GM12878 (cell line): ENCODE measurements around the gene ZMYM5. TPM values are rescaled to one million over a fixed set of nuclear protein-coding genes. Genes with fewer than 3 reads are reported as not detected.

Experiments used
- BHLHE40 ChIP-seq, 2 experiments: fragments of 450-650 bp in 1 of 2; IDR thresholded peaks; 2 replicates each; pipeline ENCODE4 v1.6.1; 2011 to 2017; ENCODE audit warnings: low read depth in 2 of 2, borderline replicate concordance in 1 of 2, improper control_type of control experiment in 1 of 2, low read length in 1 of 2, mild to moderate bottlenecking in 1 of 2
- KAT2A ChIP-seq: conservative IDR thresholded peaks from 2 replicates; pipeline ENCODE4 v1.6.1; 2011; ENCODE audit warnings: low read depth, low read length; ENCODE audit not compliant: control insufficient read depth
- MEF2B ChIP-seq: fragments of 450-650 bp; IDR thresholded peaks from 2 replicates; pipeline ENCODE4 v1.6.1; 2018; ENCODE audit warnings: mild to moderate bottlenecking, moderate library complexity; ENCODE audit not compliant: partially characterized antibody, poor library complexity, severe bottlenecking
- POLR2A ChIP-seq: IDR thresholded peaks from 2 replicates; pipeline ENCODE4 v1.6.1; 2011; ENCODE audit warnings: low read depth, mild to moderate bottlenecking, low read length
- RFX5 ChIP-seq: IDR thresholded peaks from 2 replicates; pipeline ENCODE4 v1.6.1; 2011; ENCODE audit warnings: low read depth, low read length, improper control_type of control experiment
- YBX1 ChIP-seq: fragments of 450-650 bp; IDR thresholded peaks from 2 replicates; pipeline ENCODE4 v1.6.1; 2016; ENCODE audit warnings: antibody characterized with exemption
- YY1 ChIP-seq: IDR thresholded peaks from 2 replicates; pipeline ENCODE4 v1.6.1; 2011; ENCODE audit warnings: low read depth, mild to moderate bottlenecking, low read length
- polyA plus RNA-seq, 11 experiments: library from polyadenylated mRNA; depleted of rRNA in 4 of 11; unstranded in 6 of 11; stranded (reverse) in 5 of 11; fragments of >200 nt; fragmentation: Nextera tagmentation in 4 of 11; fragmentation: Illumina TruSeq in 1 of 11; extraction: Ambion mirVana in 4 of 11; extraction: Trizol in 1 of 11; gene quantifications; 1 replicate in 1 of 11; 2 replicates in 10 of 11; pipeline versions ENCODE4 v1.2.1 to v1.2.3, GENCODE V29; 2011 to 2016; ENCODE audit warnings: inconsistent platforms in 2 of 11, missing spikeins in 2 of 11, low read depth in 1 of 11
- total RNA-seq, 4 experiments: library from RNA; depleted of rRNA in 3 of 4; stranded (reverse); fragments of >200 nt in 3 of 4; fragmentation: Illumina TruSeq in 1 of 4; extraction: Trizol in 1 of 4; gene quantifications; 2 replicates each; pipeline versions ENCODE4 v1.2.1 to v1.2.3, GENCODE V29; 2013 to 2021
- TF ChIP-seq, protein P1 (sequence below): fragments of 450-650 bp; IDR thresholded peaks from 2 replicates; pipeline ENCODE4 v1.6.1; 2016; ENCODE audit warnings: mild to moderate bottlenecking
- TF ChIP-seq, protein P2 (sequence below): fragments of 450-650 bp; IDR thresholded peaks from 2 replicates; pipeline ENCODE4 v1.6.1; 2018; ENCODE audit warnings: mild to moderate bottlenecking, low read depth, moderate library complexity; ENCODE audit not compliant: partially characterized antibody
- TF ChIP-seq, protein P3 (sequence below): fragments of 450-650 bp; formaldehyde crosslinking; IDR thresholded peaks from 2 replicates; pipeline ENCODE4 v1.4.0; 2020; ENCODE audit warnings: mild to moderate bottlenecking, moderate library complexity
- TF ChIP-seq, protein P4 (sequence below): fragments of 450-650 bp; IDR thresholded peaks from 2 replicates; pipeline ENCODE4 v1.6.1; 2017; ENCODE audit warnings: mild to moderate bottlenecking, moderate library complexity
- TF ChIP-seq, protein P5 (sequence below): fragments of 450-650 bp; IDR thresholded peaks from 2 replicates; pipeline ENCODE4 v1.6.1; 2018; ENCODE audit warnings: borderline replicate concordance, mild to moderate bottlenecking; ENCODE audit not compliant: partially characterized antibody

The ZMYM5 gene
- total and polyA plus RNA-seq, 10 of the 15 experiments (the other 5 are each of a cell fraction or from before 2014, with no cell fraction given), result 7.1 to 13.7 (median 10.6) TPM

DNA sequence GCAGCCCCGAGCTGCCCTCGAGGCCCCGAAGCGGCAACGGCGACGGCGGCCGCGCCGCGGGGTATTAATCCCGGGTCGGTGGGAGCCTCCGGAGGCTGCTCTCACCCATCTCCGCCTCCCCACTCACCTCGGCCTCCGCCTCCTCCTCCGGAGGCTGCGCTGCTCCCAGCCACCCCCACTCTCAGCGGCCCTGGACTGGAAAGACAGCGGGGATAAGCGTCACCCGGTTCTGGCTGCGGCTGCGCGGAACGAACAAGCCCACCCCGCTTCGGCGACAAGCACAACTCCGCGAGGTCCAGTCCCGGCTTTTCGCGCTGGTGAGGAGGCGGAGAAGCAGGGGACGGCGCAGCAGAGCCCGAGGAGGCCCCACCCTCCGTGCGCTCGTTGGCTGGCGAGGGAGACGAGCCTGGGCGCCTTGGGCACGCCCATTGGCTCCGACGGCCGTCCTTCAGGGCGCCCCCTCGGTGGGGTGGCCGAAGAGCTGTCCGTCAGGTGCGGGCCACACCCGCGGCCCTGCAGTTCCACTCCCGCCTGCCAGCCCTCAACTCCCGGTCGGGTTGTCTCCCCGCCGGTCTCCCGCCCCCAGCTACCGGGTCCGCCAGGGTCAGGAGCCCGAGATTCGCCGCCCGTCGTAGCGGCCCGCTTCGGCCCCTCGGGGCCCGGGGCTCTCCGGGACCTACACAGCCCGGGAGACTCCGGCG, at the start of gene ZMYM5 (continued):
- TF ChIP-seq, protein P1, sequence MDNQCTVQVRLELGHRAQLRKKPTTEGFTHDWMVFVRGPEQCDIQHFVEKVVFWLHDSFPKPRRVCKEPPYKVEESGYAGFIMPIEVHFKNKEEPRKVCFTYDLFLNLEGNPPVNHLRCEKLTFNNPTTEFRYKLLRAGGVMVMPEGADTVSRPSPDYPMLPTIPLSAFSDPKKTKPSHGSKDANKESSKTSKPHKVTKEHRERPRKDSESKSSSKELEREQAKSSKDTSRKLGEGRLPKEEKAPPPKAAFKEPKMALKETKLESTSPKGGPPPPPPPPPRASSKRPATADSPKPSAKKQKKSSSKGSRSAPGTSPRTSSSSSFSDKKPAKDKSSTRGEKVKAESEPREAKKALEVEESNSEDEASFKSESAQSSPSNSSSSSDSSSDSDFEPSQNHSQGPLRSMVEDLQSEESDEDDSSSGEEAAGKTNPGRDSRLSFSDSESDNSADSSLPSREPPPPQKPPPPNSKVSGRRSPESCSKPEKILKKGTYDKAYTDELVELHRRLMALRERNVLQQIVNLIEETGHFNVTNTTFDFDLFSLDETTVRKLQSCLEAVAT, result no peak
- TF ChIP-seq, protein P2, sequence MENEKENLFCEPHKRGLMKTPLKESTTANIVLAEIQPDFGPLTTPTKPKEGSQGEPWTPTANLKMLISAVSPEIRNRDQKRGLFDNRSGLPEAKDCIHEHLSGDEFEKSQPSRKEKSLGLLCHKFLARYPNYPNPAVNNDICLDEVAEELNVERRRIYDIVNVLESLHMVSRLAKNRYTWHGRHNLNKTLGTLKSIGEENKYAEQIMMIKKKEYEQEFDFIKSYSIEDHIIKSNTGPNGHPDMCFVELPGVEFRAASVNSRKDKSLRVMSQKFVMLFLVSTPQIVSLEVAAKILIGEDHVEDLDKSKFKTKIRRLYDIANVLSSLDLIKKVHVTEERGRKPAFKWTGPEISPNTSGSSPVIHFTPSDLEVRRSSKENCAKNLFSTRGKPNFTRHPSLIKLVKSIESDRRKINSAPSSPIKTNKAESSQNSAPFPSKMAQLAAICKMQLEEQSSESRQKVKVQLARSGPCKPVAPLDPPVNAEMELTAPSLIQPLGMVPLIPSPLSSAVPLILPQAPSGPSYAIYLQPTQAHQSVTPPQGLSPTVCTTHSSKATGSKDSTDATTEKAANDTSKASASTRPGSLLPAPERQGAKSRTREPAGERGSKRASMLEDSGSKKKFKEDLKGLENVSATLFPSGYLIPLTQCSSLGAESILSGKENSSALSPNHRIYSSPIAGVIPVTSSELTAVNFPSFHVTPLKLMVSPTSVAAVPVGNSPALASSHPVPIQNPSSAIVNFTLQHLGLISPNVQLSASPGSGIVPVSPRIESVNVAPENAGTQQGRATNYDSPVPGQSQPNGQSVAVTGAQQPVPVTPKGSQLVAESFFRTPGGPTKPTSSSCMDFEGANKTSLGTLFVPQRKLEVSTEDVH, result no peak
- TF ChIP-seq YY1 (peak; percentile 57; the same call in 1 of the 2 replicates), POLR2A (peak; percentile 83), RFX5 (0 out of 2 replicates have a peak, but pooled peaks have one; percentile 27), BHLHE40 (IDR thresholded peaks at IDR 0.05; ENCODE audit: borderline replicate concordance in 1 of 2, low read depth in 2 of 2, low read length in 1 of 2) (peak in 1 of 2 experiments; percentile 66; a peak in 1 of 4 replicates), YBX1 (no peak), MEF2B (no peak), KAT2A (no peak)
- TF ChIP-seq, protein P3, sequence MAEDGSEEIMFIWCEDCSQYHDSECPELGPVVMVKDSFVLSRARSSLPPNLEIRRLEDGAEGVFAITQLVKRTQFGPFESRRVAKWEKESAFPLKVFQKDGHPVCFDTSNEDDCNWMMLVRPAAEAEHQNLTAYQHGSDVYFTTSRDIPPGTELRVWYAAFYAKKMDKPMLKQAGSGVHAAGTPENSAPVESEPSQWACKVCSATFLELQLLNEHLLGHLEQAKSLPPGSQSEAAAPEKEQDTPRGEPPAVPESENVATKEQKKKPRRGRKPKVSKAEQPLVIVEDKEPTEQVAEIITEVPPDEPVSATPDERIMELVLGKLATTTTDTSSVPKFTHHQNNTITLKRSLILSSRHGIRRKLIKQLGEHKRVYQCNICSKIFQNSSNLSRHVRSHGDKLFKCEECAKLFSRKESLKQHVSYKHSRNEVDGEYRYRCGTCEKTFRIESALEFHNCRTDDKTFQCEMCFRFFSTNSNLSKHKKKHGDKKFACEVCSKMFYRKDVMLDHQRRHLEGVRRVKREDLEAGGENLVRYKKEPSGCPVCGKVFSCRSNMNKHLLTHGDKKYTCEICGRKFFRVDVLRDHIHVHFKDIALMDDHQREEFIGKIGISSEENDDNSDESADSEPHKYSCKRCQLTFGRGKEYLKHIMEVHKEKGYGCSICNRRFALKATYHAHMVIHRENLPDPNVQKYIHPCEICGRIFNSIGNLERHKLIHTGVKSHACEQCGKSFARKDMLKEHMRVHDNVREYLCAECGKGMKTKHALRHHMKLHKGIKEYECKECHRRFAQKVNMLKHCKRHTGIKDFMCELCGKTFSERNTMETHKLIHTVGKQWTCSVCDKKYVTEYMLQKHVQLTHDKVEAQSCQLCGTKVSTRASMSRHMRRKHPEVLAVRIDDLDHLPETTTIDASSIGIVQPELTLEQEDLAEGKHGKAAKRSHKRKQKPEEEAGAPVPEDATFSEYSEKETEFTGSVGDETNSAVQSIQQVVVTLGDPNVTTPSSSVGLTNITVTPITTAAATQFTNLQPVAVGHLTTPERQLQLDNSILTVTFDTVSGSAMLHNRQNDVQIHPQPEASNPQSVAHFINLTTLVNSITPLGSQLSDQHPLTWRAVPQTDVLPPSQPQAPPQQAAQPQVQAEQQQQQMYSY (CRISPR knock-in tag), result no peak
- TF ChIP-seq, protein P4, sequence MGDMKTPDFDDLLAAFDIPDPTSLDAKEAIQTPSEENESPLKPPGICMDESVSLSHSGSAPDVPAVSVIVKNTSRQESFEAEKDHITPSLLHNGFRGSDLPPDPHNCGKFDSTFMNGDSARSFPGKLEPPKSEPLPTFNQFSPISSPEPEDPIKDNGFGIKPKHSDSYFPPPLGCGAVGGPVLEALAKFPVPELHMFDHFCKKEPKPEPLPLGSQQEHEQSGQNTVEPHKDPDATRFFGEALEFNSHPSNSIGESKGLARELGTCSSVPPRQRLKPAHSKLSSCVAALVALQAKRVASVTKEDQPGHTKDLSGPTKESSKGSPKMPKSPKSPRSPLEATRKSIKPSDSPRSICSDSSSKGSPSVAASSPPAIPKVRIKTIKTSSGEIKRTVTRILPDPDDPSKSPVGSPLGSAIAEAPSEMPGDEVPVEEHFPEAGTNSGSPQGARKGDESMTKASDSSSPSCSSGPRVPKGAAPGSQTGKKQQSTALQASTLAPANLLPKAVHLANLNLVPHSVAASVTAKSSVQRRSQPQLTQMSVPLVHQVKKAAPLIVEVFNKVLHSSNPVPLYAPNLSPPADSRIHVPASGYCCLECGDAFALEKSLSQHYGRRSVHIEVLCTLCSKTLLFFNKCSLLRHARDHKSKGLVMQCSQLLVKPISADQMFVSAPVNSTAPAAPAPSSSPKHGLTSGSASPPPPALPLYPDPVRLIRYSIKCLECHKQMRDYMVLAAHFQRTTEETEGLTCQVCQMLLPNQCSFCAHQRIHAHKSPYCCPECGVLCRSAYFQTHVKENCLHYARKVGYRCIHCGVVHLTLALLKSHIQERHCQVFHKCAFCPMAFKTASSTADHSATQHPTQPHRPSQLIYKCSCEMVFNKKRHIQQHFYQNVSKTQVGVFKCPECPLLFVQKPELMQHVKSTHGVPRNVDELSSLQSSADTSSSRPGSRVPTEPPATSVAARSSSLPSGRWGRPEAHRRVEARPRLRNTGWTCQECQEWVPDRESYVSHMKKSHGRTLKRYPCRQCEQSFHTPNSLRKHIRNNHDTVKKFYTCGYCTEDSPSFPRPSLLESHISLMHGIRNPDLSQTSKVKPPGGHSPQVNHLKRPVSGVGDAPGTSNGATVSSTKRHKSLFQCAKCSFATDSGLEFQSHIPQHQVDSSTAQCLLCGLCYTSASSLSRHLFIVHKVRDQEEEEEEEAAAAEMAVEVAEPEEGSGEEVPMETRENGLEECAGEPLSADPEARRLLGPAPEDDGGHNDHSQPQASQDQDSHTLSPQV, result no peak
- TF ChIP-seq, protein P5, sequence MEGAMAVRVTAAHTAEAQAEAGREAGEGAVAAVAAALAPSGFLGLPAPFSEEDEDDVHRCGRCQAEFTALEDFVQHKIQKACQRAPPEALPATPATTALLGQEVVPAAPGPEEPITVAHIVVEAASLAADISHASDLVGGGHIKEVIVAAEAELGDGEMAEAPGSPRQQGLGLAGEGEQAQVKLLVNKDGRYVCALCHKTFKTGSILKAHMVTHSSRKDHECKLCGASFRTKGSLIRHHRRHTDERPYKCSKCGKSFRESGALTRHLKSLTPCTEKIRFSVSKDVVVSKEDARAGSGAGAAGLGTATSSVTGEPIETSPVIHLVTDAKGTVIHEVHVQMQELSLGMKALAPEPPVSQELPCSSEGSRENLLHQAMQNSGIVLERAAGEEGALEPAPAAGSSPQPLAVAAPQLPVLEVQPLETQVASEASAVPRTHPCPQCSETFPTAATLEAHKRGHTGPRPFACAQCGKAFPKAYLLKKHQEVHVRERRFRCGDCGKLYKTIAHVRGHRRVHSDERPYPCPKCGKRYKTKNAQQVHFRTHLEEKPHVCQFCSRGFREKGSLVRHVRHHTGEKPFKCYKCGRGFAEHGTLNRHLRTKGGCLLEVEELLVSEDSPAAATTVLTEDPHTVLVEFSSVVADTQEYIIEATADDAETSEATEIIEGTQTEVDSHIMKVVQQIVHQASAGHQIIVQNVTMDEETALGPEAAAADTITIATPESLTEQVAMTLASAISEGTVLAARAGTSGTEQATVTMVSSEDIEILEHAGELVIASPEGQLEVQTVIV, result peak; percentile 52
